Measurements from ENCODE around the gene PTCH1.

The PTCH1 gene

DNA sequence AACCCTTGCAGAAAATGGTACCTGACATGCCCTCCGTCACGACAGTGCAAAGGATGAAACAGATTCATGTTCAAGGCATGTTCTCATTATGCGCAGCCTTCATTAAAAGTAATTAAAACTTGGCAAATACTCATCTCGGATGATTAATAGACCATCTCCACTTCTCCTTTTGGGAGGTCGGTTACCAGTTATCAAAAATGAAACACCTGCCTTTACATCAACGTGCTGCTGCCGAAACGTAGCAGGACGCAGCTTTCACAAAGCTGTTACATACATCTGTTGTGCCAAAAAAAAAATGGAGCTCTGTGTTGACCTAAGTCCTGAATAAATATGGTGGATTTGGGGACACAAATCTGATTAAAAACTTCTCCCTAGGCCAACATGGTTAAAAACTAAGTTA is 75.7 kb downstream of the PTCH1 start:
- Mint-ChIP-seq H3K27me3 (peaks cover 9% of the 10 kb centered on the region), H3K4me3 (no peak overlapping the region), H3K36me3 (peaks cover 5% of the 10 kb centered on the region), H3K4me1 (peaks cover 2% of the 10 kb centered on the region), H3K27ac (no peak overlapping the region), H3K9me3 (peaks cover under 1% of the 10 kb centered on the region)
- ATAC-seq (ENCODE audit: low read depth) (peak; percentile 37), DNase-seq (ENCODE audit: low spot score in 2 of 2) (no peak)

DNA sequence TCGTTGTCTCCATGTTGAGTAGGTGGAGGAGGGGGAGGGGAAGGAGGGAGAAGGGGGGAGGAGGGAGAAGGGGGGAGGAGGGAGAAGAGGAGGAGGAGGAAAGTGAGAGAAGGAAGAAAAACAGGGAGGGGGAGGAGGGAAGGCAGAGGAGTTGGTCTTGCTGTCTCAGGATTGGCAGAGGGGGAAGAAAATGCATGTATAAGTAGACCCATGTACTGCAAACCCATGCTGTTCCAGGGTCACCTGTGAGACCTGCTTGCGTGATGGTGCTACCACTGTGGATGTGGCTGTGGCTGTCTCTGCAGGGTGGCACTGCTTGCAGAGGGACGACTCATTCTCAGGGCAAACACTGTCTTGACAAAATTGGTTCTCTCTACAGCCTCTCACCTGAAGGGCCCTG is 76.3 kb downstream of the PTCH1 start:
- no peak overlapping the region for H3K27ac Mint-ChIP-seq
- H3K9me3 Mint-ChIP-seq = peaks cover 1% of the 10 kb centered on the region
- no peak overlapping the region for H3K4me3 Mint-ChIP-seq
- peaks cover 8% of the 10 kb centered on the region for H3K27me3 Mint-ChIP-seq
- DNase-seq (ENCODE audit: low spot score in 2 of 2) (no peak), ATAC-seq (ENCODE audit: low read depth) (no peak)
- no peaks in the 10 kb centered on the region for H3K4me1 Mint-ChIP-seq
- peaks cover 3% of the 10 kb centered on the region for H3K36me3 Mint-ChIP-seq

DNA sequence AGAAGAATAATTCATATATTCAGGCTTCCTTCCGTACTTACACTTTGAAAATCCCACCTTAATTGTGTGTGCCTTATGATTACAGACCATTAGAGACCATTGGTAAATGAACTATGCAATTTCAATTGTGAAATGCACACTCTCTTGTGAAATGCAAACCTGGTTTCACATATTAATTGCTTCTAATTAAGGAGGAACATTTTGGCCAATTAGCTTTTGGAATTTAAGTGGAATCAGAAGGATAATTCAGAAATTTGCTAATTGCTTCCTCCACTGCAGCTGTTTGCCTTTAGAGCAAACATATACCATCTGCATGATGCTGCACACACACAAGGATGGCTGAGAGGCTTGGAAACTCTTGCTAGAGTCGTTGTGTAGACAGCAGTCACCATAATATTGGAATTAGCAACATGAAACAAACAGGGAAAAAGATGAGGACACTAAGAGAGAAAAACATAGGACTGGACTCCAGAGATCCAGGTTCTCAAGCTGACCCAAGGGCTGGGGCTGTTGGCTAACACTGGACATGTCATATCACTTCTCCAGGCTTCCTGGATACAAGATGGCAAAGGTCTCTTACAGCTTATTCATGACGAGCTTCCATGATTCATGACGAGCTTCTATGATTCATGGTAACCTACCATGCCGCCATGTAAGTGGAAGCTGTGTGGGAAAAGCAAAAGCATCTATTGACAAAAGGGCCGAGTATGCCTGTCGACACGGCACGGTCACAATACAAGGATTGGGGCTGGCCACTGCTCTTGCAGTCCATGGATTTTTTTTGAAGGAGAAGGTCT is 78.0 kb downstream of the PTCH1 start:
- Mint-ChIP-seq H3K27me3 (peaks cover 14% of the 10 kb centered on the region), H3K9me3 (peaks cover 7% of the 10 kb centered on the region), H3K27ac (no peak overlapping the region), H3K36me3 (no peaks in the 10 kb centered on the region), H3K4me3 (no peak overlapping the region), H3K4me1 (peaks cover 3% of the 10 kb centered on the region)
- ATAC-seq (ENCODE audit: low read depth) (no peak), DNase-seq (ENCODE audit: low spot score in 2 of 2) (no peak)

- H3K27me3 Mint-ChIP-seq = peaks cover 11% of the 10 kb centered on the region
- peaks cover 3% of the 10 kb centered on the region for H3K4me1 Mint-ChIP-seq
- no peak overlapping the region for H3K4me3 Mint-ChIP-seq
- no peaks in the 10 kb centered on the region for H3K36me3 Mint-ChIP-seq
- H3K9me3 Mint-ChIP-seq = peaks cover 7% of the 10 kb centered on the region
- H3K27ac Mint-ChIP-seq = no peak overlapping the region
- ATAC-seq (ENCODE audit: low read depth) (no peak), DNase-seq (ENCODE audit: low spot score in 2 of 2) (no peak)
Measured at GRCh38 chr9:95437559-95437958, 79.2 kb downstream of the PTCH1 start.

- no peak overlapping the region for H3K27ac Mint-ChIP-seq
- H3K27me3 Mint-ChIP-seq = peaks cover 11% of the 10 kb centered on the region
- no peak overlapping the region for H3K4me3 Mint-ChIP-seq
- DNase-seq (ENCODE audit: low spot score in 2 of 2) (no peak), ATAC-seq (ENCODE audit: low read depth) (no peak)
- H3K36me3 Mint-ChIP-seq = no peaks in the 10 kb centered on the region
- H3K9me3 Mint-ChIP-seq = peaks cover 7% of the 10 kb centered on the region
- H3K4me1 Mint-ChIP-seq = peaks cover 3% of the 10 kb centered on the region
Measured at GRCh38 chr9:95436416-95436815, 80.4 kb downstream of the PTCH1 start.

DNA sequence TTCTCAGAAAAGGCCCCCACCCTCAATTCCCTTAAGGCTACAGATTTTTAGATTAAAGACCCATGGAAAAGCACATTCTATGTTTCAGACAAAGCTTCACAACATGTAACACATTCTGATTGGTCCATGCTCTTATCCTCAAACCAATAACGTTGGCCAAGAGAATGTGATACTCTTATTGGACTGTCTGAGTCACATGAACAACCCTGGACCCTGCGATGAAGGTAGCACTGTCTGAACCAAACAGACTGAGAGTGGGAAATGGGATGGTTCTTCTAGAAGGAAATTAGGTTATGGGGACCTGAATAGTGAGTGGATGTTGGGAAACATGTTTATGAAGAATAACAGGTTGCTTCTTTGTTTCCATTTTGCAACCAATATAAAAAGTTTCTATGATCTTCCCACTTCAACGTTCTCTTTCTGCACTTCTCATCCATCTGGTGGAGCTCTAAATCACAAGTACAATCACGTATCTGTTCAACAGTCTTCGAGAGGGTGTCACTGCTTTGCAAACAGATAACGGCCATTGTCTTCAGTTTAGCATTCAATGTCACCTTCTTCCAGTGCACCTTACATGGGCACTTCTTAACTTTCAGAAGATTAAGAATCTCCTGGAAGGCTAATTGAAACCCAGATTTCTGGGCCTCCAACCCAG is 81.6 kb downstream of the PTCH1 start:
- no peak overlapping the region for H3K4me3 Mint-ChIP-seq
- ATAC-seq (ENCODE audit: low read depth) (no peak), DNase-seq (ENCODE audit: low spot score in 2 of 2) (no peak)
- H3K27me3 Mint-ChIP-seq = peaks cover 11% of the 10 kb centered on the region
- no peaks in the 10 kb centered on the region for H3K36me3 Mint-ChIP-seq
- H3K27ac Mint-ChIP-seq = no peak overlapping the region
- H3K4me1 Mint-ChIP-seq = peaks cover 3% of the 10 kb centered on the region
- peaks cover 10% of the 10 kb centered on the region for H3K9me3 Mint-ChIP-seq

DNA sequence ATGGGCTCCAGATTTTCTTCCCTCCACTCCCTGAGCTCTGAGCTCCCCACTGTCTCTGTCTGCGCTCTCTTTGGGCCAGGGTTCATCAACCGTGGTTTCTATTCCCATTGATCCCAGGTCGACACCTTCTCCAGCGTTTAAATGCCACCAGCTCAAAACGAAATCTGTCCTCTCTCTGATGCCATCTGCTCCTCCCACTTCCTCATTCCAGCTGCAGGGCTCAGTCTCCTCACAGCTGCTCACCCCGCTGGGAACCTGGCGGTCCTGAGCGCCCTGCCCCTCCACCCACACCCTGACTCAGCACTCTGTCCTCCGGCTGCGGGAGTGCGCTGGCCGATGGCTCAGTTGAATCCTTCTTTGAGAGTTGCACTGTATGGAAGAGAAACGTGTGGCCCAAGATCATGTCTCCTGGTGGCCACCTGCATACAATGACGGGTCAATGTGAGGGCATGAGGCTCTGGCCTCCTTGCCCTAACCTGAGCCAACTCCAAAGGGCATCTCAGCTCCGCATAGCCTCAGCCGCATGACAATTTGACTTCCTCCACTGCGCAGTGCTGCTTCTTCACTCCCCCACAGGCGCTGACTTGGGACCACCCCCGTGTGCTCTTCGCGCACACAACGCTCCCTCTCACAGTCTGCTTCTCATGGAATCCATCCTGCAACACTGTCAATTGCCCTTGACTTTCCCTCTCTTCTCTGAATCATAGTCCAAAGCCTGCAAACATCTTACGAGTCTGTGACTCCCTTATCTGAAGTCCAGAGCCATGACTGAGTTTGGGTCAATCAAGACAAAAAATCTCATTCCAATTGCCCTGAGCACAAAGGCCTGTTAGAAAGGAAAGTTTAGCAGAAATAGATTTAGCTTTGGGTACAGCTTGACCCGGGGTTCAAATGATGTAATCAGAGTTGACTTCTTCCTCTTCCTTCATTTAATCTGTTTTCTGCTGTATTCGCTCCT is 82.4 kb downstream of the PTCH1 start:
- DNase-seq (ENCODE audit: low spot score in 2 of 2) (no peak), ATAC-seq (ENCODE audit: low read depth) (no peak)
- H3K27ac Mint-ChIP-seq = no peak overlapping the region
- H3K4me1 Mint-ChIP-seq = peaks cover 3% of the 10 kb centered on the region
- peaks cover 3% of the 10 kb centered on the region for H3K36me3 Mint-ChIP-seq
- peaks cover 9% of the 10 kb centered on the region for H3K27me3 Mint-ChIP-seq
- no peak overlapping the region for H3K4me3 Mint-ChIP-seq
- H3K9me3 Mint-ChIP-seq = peaks cover 14% of the 10 kb centered on the region

- no peak overlapping the region for H3K27ac Mint-ChIP-seq
Measured at GRCh38 chr9:95433096-95433819, 83.5 kb downstream of the PTCH1 start.

DNA sequence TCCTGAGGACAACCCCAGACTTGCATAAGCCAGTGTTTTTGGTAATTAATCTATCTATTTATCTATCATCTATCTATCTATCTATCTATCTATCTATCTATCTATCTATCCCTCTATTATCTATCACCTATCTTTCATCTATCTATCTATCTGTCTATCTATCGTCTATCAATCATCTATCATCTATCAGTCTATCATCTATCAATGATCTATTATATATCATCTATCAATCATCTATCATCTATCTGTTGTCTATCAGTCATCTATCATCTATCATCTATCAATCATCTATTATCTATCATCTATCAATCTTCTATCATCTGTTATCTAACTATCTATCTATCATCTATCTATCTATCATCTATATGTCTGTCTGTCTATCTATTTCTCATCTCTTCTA is 85.5 kb downstream of the PTCH1 start:
- Mint-ChIP-seq H3K27me3 (peaks cover 7% of the 10 kb centered on the region), H3K36me3 (peaks cover 4% of the 10 kb centered on the region), H3K27ac (no peak overlapping the region), H3K4me1 (peaks cover 4% of the 10 kb centered on the region), H3K9me3 (peaks cover 14% of the 10 kb centered on the region), H3K4me3 (no peak overlapping the region)
- no peak for DNase-seq (ENCODE audit: low spot score in 2 of 2)
- no peak for ATAC-seq (ENCODE audit: low read depth)

More at GRCh38 chr9:95433096-95433819, 83.5 kb downstream of the PTCH1 start:
- peaks cover 4% of the 10 kb centered on the region for H3K36me3 Mint-ChIP-seq
- no peak for DNase-seq (ENCODE audit: low spot score in 2 of 2)
- peaks cover 9% of the 10 kb centered on the region for H3K27me3 Mint-ChIP-seq
- peaks cover 3% of the 10 kb centered on the region for H3K4me1 Mint-ChIP-seq
- no peak for ATAC-seq (ENCODE audit: low read depth)
- peaks cover 14% of the 10 kb centered on the region for H3K9me3 Mint-ChIP-seq
- H3K4me3 Mint-ChIP-seq = no peak overlapping the region

- Mint-ChIP-seq H3K4me1 (peaks cover 9% of the 10 kb centered on the region), H3K4me3 (no peak overlapping the region), H3K27me3 (peaks cover 7% of the 10 kb centered on the region), H3K27ac (no peak overlapping the region), H3K9me3 (peaks cover 13% of the 10 kb centered on the region), H3K36me3 (peaks cover 4% of the 10 kb centered on the region)
- no peak for ATAC-seq (ENCODE audit: low read depth)
- DNase-seq (ENCODE audit: low spot score in 2 of 2) = no peak
Measured at GRCh38 chr9:95429948-95430620, 86.7 kb downstream of the PTCH1 start.

DNA sequence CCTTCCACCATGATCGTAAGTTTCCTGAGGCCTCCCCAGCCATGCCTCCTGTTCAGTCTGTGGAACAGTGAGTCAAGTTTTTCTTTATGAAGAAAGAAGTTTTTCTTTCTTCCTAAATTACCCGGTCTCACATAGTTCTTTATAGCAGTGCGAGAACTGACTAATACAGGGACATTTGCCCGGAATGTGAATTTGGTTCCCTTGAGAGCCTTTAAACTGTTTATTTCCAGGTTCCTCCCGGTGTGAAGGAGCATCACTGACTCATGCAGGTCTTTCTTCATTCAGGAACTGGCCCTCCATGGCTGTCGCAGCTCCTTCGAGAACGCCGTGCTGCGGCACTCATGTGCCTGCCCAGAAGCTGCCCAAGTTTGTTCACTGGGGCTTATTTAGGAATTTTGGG is 87.7 kb downstream of the PTCH1 start:
- no peak for DNase-seq (ENCODE audit: low spot score in 2 of 2)
- Mint-ChIP-seq H3K9me3 (peaks cover 8% of the 10 kb centered on the region), H3K27ac (no peak overlapping the region), H3K4me1 (peaks cover 6% of the 10 kb centered on the region), H3K4me3 (no peak overlapping the region), H3K27me3 (peaks cover 4% of the 10 kb centered on the region), H3K36me3 (peaks cover 4% of the 10 kb centered on the region)
- ATAC-seq (ENCODE audit: low read depth) = no peak

DNA sequence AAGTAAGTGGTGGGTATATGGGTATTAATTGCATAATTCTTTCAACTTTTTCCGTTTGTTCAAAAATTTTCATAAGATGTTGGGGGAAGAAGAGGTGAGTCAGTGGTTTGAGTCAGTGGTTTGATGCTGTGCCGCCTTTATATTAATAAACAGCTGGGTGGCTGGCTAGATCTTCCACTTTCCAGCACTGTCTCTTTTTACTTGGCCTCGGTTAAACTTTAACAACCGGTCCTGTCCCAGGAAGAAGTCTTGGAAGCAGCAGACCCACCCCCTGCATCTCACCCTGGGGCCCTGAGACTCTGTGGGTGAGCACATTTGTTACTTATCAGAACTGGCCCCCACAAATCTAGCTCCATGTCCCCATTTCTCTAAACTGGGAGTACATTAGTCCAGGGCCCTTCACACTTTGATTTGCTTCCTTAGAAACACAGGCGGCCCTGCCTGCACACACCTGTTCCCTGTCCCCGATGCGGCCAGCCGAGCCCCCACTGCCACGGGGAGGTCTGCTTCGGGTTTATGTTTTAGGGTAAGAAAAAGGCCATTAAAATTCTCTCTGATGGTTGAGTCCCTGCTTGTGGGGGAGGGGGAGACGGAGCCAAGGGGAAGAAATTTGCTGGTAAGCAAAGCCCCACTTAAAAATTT is 90.7 kb downstream of the PTCH1 start:
- Mint-ChIP-seq H3K27ac (no peak overlapping the region), H3K9me3 (peaks cover 15% of the 10 kb centered on the region), H3K36me3 (peaks cover 7% of the 10 kb centered on the region), H3K4me3 (peak overlapping the region; percentile 55), H3K4me1 (peaks cover 6% of the 10 kb centered on the region), H3K27me3 (peaks cover 8% of the 10 kb centered on the region)
- DNase-seq (ENCODE audit: low spot score in 2 of 2) = no peak
- ATAC-seq (ENCODE audit: low read depth) = no peak

DNA sequence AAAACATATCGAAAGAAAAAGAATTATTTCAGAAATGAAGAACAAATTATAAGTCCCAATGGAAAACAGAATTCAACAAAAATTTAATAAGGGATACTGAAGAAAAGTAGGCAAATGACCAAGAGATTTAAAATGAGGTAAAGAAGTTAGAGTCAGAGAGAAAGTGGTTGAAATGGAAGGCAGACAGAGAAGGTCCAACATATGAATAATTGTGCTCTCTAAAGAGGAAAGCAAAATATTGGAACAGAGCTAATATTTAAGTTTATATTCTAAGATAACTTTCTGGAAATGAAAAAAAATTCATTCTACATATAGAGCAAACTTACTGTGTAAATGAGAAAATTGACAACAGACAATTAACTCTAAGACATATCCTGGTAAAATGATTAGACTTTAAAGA is 94.1 kb downstream of the PTCH1 start:
- DNase-seq (ENCODE audit: low spot score in 2 of 2) (no peak), ATAC-seq (ENCODE audit: low read depth) (no peak)
- H3K4me3 Mint-ChIP-seq = no peak overlapping the region
- no peak overlapping the region for H3K27ac Mint-ChIP-seq
- peaks cover 6% of the 10 kb centered on the region for H3K4me1 Mint-ChIP-seq
- H3K27me3 Mint-ChIP-seq = peaks cover 13% of the 10 kb centered on the region
- H3K36me3 Mint-ChIP-seq = peaks cover 3% of the 10 kb centered on the region
- H3K9me3 Mint-ChIP-seq = peaks cover 11% of the 10 kb centered on the region
